T follicular helper cell (primary cell): ENCODE measurements around the gene NBEA.
"Not testable (repeated sequence)": the region's sequence is repeated elsewhere in the genome, so short reads cannot be mapped to it uniquely, and the experiment has no call there.

Experiments used
- DNase-seq: peaks from one replicate; pipeline ENCODE4 v3.0.0-alpha.2; 2020; ENCODE audit warnings: low read depth

Gene NBEA

GRCh38 chr13:34944751-34945150, 2.7 kb downstream of the NBEA start:
- DNase-seq: no peak

DNA sequence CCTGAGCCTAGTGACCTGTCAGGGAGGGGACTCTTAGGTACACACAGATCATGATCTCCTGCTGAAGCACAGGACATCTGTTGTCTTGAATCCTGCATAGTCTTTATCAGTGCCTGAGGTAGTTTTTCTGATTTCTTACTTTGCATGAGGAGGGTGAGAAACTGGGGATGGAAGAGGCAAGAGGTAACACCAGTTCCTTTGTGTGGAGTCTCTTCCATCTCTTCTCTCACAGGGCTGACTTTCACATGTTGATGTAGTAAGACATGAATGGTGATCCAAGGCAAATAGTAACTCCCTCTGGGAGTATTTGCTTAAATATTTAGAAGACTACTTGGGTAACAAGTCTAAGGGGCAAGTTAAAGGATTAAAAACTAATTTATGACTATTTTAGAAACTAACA, 9.5 kb downstream of the NBEA start:
- no peak for DNase-seq

DNA sequence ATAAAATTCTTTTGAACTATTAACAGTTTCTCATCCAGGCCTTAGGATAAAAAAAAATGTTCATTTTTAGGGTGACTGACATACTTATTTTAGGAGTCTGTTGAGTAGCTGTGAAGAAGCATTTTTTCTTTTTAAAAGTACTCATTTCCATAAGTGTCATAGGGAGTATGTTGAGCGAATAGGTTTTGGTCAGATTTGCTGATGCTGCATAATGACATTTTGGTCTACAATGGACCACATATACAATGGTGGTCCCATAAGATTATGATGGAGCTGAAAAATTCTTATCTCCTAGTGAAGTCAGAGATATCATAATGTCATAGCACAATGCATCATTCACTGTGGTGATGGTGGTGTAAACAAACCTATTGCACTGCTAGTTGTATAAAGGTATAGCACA, 17.4 kb downstream of the NBEA start:
- no peak for DNase-seq

DNA sequence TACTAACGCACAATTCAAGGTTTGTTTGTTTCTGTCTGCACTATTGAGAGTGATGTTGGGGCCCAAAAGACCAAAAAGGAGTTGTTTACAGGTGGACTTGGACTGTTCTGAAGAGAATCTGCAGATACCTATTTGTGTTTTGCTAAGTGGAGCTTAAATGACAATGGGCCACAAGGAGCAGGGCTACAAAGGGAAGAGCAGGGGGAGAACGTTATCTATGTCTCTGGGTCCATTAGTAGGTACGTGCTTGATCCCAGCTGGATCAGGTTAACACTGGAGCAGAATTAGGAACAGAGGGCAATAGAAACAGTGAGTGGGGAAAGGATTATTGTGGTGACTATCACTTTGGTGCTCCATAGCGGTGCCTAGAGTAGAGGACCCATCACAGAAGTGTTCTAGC, 22.5 kb downstream of the NBEA start:
- no peak for DNase-seq

GRCh38 chr13:34967851-34968562, 25.9 kb downstream of the NBEA start:
- DNase-seq: no peak

DNA sequence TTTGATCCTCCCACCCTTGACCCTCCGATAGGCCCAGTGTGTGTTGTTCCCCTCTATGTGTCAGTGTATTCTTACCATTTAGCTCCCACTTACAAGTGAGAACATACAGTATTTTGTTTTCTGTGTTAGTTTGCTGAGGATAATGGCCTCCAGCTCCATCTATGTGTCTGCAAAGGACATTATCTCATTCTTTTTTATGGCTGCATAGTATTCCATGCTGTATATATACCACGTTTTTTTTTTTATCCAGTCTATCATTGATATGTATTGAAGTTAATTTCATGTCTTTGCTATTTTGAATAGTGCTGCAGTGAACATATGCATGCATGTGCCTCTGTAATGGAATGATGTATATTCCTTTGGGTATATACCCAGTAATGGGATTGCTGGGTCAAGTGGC, 27.5 kb downstream of the NBEA start:
- DNase-seq: not testable (repeated sequence)

DNA sequence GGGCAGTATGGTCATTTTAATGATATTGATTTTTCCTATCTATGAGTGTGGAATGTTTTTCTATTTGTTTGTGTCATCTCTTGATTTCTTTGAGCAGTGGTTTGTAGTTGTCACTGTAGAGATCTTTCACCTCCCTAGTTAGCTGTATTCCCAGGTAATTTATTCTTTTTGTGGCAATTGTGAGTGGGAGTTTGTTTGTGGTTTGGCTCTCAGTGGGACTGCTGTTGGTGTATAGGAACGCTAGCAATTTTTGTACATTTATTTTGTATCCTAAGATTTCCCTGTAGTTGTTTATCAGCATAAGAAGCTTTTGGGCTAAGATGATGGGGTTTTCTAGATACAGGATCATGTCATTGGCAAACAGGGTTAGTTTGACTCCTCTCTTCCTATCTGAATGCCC, 28.9 kb downstream of the NBEA start:
- no peak for DNase-seq

DNA sequence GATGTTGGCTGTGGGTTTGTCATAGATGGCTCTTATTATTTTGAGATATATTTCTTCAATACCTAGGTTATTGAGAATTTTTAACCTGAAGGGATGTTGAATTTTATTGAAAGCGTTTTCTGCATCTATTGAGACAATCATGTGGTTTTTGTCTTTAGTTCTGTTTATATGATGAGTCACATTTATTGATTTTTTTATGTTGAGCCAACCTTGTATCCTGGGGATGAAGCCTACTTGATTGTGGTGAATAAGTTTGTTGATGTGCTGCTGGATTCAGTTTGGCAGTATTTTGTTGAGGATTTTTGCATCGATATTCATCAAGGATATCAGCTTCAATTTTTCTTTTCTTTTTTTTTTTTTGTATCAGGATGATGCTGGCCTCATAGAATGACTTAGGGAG, 29.4 kb downstream of the NBEA start:
- no peak for DNase-seq

GRCh38 chr13:34985199-34985598, 43.1 kb downstream of the NBEA start:
- DNase-seq: not testable (repeated sequence)

- DNase-seq: no peak
These were observed 46.3 kb downstream of the NBEA start for GRCh38 chr13:34988330-34988791.

DNA sequence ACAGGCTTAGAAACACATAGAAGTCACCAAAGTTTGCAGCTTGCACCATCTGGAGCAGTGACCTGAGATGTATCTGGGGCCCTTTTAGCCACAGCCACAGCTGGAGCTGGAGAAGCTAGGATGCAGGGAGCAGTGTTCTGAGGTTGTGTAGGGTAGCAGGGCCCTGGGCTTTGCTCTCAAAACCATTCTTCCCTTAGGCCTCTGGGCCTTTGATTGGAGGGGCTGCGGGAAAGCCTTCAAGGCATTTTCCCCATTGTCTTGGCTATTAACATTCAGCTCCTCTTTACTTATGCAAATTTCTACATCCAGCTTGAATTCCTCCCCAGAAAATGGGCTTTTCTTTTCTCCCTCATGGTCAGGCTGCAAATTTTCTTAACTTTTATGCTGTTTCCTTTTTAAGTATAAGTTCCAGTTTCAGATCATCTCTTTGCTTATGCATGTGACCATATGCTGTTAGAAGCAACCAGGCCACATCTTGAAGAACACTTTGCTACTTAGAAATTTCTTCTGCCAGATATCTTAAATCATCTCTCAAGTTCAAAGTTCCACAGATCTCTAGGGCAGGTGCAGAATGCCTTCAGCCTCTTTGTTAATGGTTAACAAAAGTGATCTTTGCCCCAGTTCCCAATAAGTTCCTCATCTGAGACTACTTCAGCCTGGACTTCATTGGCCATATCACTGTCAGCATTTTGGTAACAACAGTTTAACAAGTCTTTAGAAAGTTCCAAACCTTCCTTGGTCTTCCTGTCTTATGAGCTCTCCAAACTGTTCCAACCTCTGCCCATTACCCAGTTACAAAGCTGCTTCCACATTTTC, 48.5 kb downstream of the NBEA start:
- no peak for DNase-seq

GRCh38 chr13:34993470-34993869, 51.4 kb downstream of the NBEA start:
- DNase-seq: no peak

GRCh38 chr13:35003734-35004133, 61.7 kb downstream of the NBEA start:
- not testable (repeated sequence) for DNase-seq

- no peak for DNase-seq
These were observed 63.0 kb downstream of the NBEA start for GRCh38 chr13:35005051-35005450.

GRCh38 chr13:35014606-35015213, 72.6 kb downstream of the NBEA start:
- DNase-seq: no peak

GRCh38 chr13:35016362-35017112, 74.5 kb downstream of the NBEA start:
- no peak for DNase-seq

GRCh38 chr13:35025314-35025713, 83.2 kb downstream of the NBEA start:
- no peak for DNase-seq

GRCh38 chr13:35028338-35028867, 86.3 kb downstream of the NBEA start:
- DNase-seq: no peak

DNA sequence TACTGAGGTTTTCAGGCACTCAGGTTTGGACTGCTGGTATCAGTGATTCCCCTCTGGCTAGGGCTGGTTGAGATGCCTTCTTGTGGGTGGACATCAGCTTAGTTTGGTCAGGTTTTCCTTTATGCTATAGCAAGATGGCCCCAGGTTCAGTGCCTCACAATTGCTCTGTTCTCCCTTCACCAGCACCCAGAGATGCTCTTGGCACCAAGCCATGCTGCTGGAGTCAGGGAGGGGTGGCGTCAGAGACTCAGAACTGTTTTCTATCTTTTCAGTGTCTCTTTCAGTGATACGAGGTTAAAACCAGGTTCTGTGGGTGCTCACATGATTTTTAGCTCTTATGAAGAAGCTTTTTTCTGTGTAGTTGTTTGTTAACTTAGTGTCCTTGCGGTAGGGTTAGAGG, 96.9 kb downstream of the NBEA start:
- DNase-seq: no peak

DNA sequence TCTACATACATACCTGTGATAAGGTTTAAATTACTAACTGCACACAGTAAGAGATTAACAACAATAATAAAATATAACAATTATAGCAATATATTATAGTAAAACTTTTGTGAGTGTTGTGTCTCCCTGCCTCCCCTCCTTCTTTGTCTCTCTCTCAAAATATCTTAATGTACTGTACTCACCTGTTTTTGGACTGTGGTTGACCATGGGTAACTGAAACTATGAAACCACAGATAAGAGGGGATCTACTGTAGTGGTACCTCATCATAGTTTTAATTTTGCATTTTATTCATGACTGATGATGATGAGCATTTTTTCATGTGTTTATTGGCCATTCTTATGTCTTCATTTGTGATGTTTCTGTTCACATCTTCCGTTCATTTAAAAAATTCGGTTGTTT, 104.5 kb downstream of the NBEA start:
- DNase-seq: no peak

GRCh38 chr13:35055705-35056104, 113.6 kb downstream of the NBEA start:
- no peak for DNase-seq

- DNase-seq: no peak
These were observed 115.8 kb downstream of the NBEA start for GRCh38 chr13:35057858-35058257.
